Measurements from ENCODE around the gene IPO13.

GRCh38 chr1:43976045-43976444 lies 29.3 kb downstream of the IPO13 start:
- TF ChIP-seq YY1 (IDR thresholded peaks at IDR 0.05; ENCODE audit: insufficient read depth, insufficient read length) (no peak), ZNF274 (IDR thresholded peaks at IDR 0.05; ENCODE audit: low read depth, low read length) (no peak)

All from NT2/D1 (cell line).